Measurements from ENCODE around the gene MRPS33.
"Not testable (repeated sequence)": the region's sequence is repeated elsewhere in the genome, so short reads cannot be mapped to it uniquely, and the experiment has no call there.

MRPS33 gene

GRCh38 chr7:141043616-141044015 is 28.9 kb upstream of the MRPS33 start:
- H3K27me3 ChIP-seq (ENCODE audit: insufficient read depth, poor library complexity, severe bottlenecking) = no peaks in the 10 kb centered on the region
- no peak for TF ChIP-seq CTCF (IDR thresholded peaks at IDR 0.05; ENCODE audit: insufficient read depth, low read length)
- no peak for TF ChIP-seq REST (IDR thresholded peaks at IDR 0.05; ENCODE audit: insufficient replicate concordance, low read depth)
- TF ChIP-seq POLR2AphosphoS5 (IDR thresholded peaks at IDR 0.05; ENCODE audit: low read depth) = no peak
- TF ChIP-seq SPI1 (IDR thresholded peaks at IDR 0.05; ENCODE audit: borderline replicate concordance, low read depth) = no peak
- TF ChIP-seq GABPA (IDR thresholded peaks at IDR 0.05; ENCODE audit: low read depth) = no peak
- no peak for DNase-seq (ENCODE audit: low read depth in 1 of 2, low spot score in 1 of 2)
- H3K27ac ChIP-seq (replicated peaks) = no peak overlapping the region
- no peak overlapping the region for H3K4me3 ChIP-seq (replicated peaks; ENCODE audit: insufficient read depth, low read length)

- Histone ChIP-seq H3K4me3 (replicated peaks; ENCODE audit: insufficient read depth, low read length) (no peak overlapping the region), H3K27me3 (ENCODE audit: insufficient read depth, poor library complexity, severe bottlenecking) (no peaks in the 10 kb centered on the region), H3K27ac (replicated peaks) (no peak overlapping the region)
- no peak for DNase-seq (ENCODE audit: low read depth in 1 of 2, low spot score in 1 of 2)
- TF ChIP-seq SPI1 (IDR thresholded peaks at IDR 0.05; ENCODE audit: borderline replicate concordance, low read depth) (no peak), GABPA (IDR thresholded peaks at IDR 0.05; ENCODE audit: low read depth) (no peak), REST (IDR thresholded peaks at IDR 0.05; ENCODE audit: insufficient replicate concordance, low read depth) (no peak), CTCF (IDR thresholded peaks at IDR 0.05; ENCODE audit: insufficient read depth, low read length) (no peak), POLR2AphosphoS5 (IDR thresholded peaks at IDR 0.05; ENCODE audit: low read depth) (no peak)
These were observed 27.8 kb upstream of the MRPS33 start for GRCh38 chr7:141042222-141043193.

GRCh38 chr7:141039376-141039775 is 24.6 kb upstream of the MRPS33 start:
- Histone ChIP-seq H3K4me3 (replicated peaks; ENCODE audit: insufficient read depth, low read length) (no peak overlapping the region), H3K27me3 (ENCODE audit: insufficient read depth, poor library complexity, severe bottlenecking) (no peaks in the 10 kb centered on the region), H3K27ac (replicated peaks) (no peak overlapping the region)
- no peak for DNase-seq (ENCODE audit: low read depth in 1 of 2, low spot score in 1 of 2)
- TF ChIP-seq SPI1 (IDR thresholded peaks at IDR 0.05; ENCODE audit: borderline replicate concordance, low read depth) = no peak
- no peak for TF ChIP-seq CTCF (IDR thresholded peaks at IDR 0.05; ENCODE audit: insufficient read depth, low read length)
- TF ChIP-seq GABPA (IDR thresholded peaks at IDR 0.05; ENCODE audit: low read depth) = no peak
- TF ChIP-seq REST (IDR thresholded peaks at IDR 0.05; ENCODE audit: insufficient replicate concordance, low read depth) = no peak
- no peak for TF ChIP-seq POLR2AphosphoS5 (IDR thresholded peaks at IDR 0.05; ENCODE audit: low read depth)

GRCh38 chr7:141038100-141038499 is 23.3 kb upstream of the MRPS33 start:
- DNase-seq (ENCODE audit: low read depth in 1 of 2, low spot score in 1 of 2); H3K4me3 ChIP-seq (replicated peaks; ENCODE audit: insufficient read depth, low read length); H3K27ac ChIP-seq (replicated peaks); H3K27me3 ChIP-seq (ENCODE audit: insufficient read depth, poor library complexity, severe bottlenecking): not testable (repeated sequence)

- H3K27me3 ChIP-seq (ENCODE audit: insufficient read depth, poor library complexity, severe bottlenecking); H3K27ac ChIP-seq (replicated peaks); H3K4me3 ChIP-seq (replicated peaks; ENCODE audit: insufficient read depth, low read length); DNase-seq (ENCODE audit: low read depth in 1 of 2, low spot score in 1 of 2): not testable (repeated sequence)
These were observed 18.0 kb upstream of the MRPS33 start for GRCh38 chr7:141032539-141033323.

Measured in HL-60 (cell line).